ENCODE measurements around the gene CYTH1.
"Not testable (repeated sequence)": the region's sequence is repeated elsewhere in the genome, so short reads cannot be mapped to it uniquely, and the experiment has no call there.

The CYTH1 gene

DNA sequence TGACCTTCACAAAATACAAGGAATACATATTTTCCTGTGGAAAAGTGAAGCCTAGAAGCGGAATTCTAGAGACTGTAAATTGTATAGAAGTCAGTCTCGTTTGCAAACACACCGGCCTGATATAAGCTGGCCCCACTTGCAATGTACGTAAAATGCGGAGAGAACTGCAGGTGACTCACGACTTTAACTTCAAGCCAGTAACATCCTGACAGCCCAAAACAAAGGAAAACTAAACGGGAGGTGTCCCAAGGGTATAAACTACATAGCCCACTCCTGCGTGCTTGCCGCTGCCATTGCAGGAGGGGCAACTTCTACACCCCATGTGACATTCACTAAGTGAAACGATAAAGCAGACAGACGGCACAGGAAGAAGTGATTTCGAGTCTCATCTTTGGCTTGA, 101.6 kb downstream of the CYTH1 start:
- H3K27ac ChIP-seq: no peak overlapping the region
- H3K4me3 ChIP-seq: no peak overlapping the region

DNA sequence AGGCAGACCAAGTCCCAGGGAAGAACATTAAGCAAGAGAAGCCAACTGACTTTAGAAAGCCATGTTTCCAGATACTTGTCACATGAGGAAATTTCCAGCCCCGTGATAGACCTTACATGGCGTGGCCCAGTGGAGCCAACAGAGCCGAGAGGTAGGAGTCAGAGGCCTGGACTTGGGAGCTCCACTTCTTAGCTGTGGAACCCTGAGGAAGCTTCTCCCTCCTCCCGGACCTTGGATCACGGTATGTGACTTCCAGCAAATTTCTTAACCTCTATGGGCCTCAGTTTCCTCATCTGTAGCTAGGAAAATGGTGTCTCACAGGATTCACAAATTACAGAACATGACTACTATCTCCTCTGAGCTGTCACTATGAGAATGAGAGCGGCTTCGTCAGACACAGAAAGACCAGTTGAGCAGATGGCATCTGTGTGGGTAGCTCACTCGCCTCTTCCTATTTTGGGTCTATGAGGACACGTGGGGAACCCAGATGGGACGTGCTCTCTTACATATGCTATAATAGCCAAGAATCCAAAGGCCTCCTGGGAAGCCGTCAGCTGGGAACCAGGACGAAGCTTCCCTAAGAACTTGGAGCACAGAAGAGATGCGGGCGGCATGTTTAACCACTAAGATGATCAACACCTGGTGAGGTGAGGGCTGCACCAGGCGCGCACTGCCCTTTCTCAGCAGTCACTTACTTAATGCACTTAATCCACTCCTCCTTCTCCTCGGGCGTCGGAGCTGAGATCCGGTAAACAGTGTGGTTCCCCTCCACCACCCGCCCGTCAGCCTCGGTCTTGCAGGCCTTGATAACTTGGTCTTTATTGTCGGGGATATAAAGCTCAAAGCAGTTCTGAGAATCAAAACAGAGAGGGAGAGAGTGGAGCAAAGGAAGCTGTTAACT, 102.3 kb downstream of the CYTH1 start:
- Histone ChIP-seq H3K27ac (no peak overlapping the region), H3K4me3 (no peak overlapping the region)

- no peak overlapping the region for H3K4me3 ChIP-seq
- no peak overlapping the region for H3K27ac ChIP-seq
These were observed 103.4 kb downstream of the CYTH1 start for GRCh38 chr17:78678711-78679110.

GRCh38 chr17:78678222-78678557, 103.9 kb downstream of the CYTH1 start:
- Histone ChIP-seq H3K4me3 (no peak overlapping the region), H3K27ac (no peak overlapping the region)

DNA sequence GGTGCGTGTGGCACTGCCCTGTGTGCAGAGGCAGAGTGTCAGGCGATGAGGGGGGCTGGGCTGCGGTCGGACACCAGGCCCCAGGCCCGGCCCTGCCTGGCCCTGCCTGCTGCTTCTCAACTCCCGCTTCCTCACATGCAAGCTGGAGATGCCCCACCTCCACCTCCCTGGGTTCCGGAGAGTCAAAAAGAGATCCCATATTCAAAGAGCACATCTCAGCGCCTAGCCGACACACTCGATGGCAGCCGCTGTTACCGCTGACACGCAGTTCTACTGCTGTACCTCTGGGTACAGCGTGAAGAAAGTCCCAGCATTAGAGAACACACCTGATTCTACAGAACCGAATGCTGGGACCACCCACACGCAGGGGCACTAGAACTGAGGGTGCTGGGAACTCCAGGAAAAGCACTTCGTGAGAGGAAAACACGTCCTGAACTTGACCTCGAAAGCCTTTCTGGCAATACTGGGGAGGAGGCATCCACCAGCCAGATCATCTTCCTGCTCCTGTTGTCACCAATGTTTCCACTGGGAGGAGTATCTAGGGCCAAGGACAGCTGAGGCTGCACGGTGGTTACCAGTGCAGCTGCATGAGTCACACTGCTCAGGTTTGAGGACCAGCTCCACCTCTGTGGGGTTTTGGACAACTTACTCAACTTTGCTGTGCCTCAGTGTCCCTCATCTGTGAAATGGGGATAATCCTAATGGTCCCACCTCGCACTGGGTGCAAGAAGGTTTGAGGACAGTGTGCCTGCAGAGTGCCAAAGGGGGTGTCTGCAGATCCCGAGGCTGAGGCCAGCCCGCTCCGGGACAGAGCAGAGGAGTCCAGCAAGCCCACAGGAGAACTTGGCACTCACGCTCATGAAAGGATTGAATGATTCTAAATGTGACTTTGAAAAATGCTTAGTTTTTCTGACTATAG, 104.5 kb downstream of the CYTH1 start:
- H3K4me3 ChIP-seq: no peak overlapping the region

DNA sequence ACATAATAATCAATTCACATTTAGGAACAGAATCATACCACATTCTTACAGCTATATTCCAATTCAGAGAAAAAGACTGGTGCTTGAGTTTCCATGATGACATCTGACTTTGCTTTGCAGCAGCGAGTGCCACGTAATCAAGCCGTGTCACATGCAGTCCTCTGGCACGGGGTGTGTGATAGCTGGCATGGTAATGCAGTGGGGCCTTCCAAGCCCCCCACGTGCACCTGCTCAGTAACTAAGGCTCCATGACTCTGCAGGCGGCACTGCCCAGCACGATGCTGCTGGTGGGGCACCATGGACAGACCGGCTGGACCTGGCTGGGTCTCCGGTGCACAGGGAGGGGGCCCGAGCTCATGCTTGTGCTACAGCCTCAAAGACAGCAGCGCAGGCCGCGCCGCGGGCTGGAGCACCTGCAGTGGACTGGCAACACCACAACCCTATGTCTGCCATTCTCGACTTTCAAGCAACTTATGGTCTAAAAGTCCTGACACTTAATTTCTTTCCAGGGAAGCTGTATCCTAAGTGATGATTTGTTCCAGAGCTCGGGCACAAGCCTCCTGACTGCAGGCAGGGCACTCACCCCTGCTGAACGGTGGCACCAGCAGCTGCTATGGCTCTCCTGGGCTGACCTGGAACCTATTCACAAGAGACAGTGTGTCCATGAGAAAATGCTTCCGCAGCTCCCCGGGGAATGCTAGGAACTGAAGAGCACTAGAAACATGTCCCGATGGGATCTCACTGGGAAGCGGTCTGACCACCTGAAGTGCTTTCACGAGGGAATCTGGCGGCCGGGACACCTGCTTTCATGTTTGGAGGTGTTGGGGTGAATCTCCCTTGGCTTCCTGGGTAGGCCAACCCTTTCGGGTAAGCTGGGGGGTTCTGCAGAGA, 105.4 kb downstream of the CYTH1 start:
- H3K27ac ChIP-seq: no peak overlapping the region
- H3K4me3 ChIP-seq: no peak overlapping the region

More for the DNA sequence above, 104.5 kb downstream of the CYTH1 start:
- no peak overlapping the region for H3K27ac ChIP-seq

DNA sequence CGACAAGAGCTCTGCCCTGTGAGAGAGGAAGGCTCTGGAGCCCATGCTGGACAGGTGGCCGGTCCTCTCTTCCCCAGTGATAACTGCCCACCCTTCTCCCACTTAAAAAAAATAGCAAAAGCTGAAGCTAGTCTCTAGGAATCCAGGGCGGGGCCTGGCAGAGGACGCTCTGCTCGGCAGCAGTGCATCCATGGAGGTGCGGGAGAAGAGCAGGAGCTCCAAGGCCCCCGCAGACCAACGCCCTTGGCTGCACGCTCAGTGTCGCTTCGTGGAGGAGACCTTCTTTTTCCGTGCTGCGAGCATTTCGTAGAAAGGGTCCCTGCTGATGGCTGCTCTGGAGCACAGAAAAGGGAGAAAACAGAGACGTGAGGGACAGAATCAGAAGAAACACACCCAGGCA, 106.2 kb downstream of the CYTH1 start:
- no peak overlapping the region for H3K27ac ChIP-seq

GRCh38 chr17:78675316-78675616, 106.8 kb downstream of the CYTH1 start:
- no peak overlapping the region for H3K4me3 ChIP-seq
- no peak overlapping the region for H3K27ac ChIP-seq

More for the DNA sequence above, 106.2 kb downstream of the CYTH1 start:
- H3K4me3 ChIP-seq: no peak overlapping the region

DNA sequence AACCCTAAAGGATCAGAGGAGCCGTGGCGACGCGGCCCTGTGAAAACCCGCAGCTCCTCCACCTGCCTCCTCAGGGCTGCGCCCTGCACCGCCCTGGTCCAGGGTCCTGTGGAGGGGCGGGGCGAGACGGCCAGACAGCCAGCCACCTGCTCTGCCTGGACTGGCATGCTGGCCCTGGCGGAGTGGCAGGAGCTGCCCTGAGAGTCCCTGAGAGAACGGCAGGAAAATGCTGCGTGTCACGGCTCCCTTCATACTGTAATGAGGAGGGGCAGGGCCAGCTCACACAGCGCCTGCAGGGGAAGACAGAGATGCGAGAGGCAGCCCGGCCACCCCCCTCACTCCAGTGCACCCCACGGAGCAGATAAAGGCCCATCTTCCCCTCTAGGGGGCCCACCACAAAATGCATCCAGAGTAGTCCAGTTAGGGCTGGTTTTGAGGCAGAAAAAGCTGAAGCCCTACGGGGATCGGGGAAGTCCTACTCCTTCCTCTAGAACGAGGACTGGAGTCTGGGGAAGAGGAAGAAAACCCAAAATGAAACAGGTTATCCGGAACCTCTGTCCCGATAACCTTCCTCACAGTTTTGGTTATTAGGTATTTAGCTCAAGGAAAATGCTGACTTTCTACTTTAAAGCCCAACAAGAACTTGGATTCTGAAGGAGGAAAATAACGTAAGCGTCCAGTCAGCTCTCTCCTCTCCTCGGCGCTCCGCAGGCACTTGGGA, 107.3 kb downstream of the CYTH1 start:
- H3K4me3 ChIP-seq: no peak overlapping the region
- peak overlapping the region in 3 of 21 experiments; percentile 3 to 21 (median 6) for H3K27ac ChIP-seq

DNA sequence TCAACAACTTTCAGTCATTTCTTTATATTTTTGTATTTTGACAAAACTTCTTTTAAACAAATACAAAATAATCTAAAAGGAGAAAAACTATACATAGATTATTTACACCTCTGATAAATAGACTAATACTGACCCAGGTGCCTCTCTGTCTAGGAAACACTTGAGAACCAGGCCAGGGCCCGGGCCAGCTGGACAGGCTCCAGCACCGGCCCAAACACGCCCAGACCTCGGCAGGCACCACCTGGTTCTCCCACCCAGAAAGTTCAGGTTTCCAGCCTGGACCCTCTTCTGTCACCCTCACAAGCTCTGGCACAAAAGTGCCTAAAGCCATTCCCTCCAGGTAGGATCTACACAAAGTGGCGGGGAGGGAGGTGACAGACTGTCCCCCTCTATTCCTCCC, 107.9 kb downstream of the CYTH1 start:
- no peak overlapping the region for H3K4me3 ChIP-seq
- peak overlapping the region in 4 of 21 experiments; percentile 3 to 37 (median 14) for H3K27ac ChIP-seq

- peak overlapping the region in 5 of 21 experiments; percentile 37 to 61 (median 45) for H3K27ac ChIP-seq
These were observed 108.7 kb downstream of the CYTH1 start for GRCh38 chr17:78673395-78673794.

GRCh38 chr17:78672871-78673371, 109.2 kb downstream of the CYTH1 start:
- peak overlapping the region in 6 of 21 experiments; percentile 37 to 61 (median 48) for H3K27ac ChIP-seq
- no peak overlapping the region for H3K4me3 ChIP-seq

More at GRCh38 chr17:78673395-78673794, 108.7 kb downstream of the CYTH1 start:
- no peak overlapping the region for H3K4me3 ChIP-seq

DNA sequence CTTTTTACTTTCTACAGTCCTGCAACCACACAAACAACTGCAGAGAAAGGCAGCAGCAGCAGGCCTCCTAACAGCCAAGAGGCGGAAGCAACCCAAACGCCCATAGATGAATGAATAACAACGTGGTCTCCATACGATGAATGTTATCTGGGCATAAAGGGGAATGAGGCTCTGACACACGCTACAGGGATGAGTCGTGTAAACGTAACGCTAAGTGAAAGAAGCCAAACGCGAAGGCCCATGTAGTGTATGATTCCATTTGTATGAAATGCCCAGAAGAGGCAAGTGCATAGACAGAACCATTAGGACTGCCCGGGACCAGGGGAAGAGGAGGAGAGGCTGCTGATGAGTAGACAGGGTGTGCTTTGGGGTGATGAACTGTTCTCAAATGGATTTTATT, 110.1 kb downstream of the CYTH1 start:
- no peak overlapping the region for H3K4me3 ChIP-seq
- peak overlapping the region in 3 of 21 experiments; percentile 50 to 56 (median 51) for H3K27ac ChIP-seq

DNA sequence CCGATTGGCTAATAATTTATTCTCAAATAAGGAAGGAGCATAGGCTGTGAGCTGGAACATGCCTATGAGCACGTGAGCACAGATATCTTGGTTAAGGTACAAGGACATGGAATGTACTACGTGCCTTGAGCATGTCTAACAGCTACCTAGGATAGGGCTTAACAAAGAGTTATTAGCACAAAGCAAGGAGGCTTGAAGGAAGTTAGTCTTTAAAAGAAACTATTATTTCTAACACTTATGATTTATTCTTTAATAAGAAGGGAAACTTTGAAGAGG, 110.4 kb downstream of the CYTH1 start:
- not testable (repeated sequence) for H3K4me3 ChIP-seq
- H3K27ac ChIP-seq: peak overlapping the region in 1 of 21 experiments; percentile 50

DNA sequence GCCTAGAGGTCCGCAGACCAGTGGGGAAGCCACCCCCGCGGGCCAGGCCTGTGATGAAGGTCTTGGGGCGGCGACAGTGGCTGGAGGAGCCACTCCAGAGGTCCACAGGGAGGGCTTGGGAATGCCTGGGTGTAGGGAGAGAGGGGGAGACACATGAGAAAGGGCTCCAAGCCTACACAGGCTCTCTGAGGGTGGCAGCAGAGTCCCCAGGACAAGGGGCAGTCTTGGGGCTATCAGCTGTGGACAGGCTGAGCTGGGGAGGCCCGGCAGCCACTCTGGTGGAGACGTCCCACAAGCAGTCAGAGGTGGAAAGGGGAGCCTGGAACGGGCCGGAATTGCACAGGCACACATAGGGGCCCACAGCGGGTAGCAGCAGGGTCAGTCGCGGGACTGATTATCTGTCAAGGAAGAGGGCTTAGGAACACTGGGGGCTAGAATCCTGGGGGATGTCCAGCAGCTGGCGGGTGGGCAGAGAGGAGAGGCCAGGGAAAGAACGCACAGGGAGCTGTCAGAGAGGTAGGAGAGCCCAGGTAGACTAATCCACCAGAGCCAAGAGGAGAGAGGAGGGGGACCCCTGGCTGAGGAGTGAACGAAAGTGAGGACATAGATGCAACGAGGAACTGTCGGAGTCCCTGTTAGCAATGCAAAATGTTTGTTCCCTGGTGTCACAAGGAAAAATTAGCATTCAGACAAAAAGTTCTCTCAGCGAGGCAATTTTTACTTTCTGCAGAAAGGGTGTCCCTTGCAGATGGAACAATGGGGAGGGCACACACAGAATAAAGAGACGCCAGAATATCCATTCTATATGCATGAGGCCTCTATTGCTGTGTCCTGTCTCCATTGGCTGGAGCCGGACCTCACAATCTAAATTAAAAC, 111.0 kb downstream of the CYTH1 start:
- no peak overlapping the region for H3K4me3 ChIP-seq
- peak overlapping the region in 2 of 21 experiments; percentile 12 to 33 for H3K27ac ChIP-seq

- H3K27ac ChIP-seq: peak overlapping the region in 4 of 21 experiments; percentile 4 to 38 (median 26)
- no peak overlapping the region for H3K4me3 ChIP-seq
These were observed 112.0 kb downstream of the CYTH1 start for GRCh38 chr17:78669975-78670518.

DNA sequence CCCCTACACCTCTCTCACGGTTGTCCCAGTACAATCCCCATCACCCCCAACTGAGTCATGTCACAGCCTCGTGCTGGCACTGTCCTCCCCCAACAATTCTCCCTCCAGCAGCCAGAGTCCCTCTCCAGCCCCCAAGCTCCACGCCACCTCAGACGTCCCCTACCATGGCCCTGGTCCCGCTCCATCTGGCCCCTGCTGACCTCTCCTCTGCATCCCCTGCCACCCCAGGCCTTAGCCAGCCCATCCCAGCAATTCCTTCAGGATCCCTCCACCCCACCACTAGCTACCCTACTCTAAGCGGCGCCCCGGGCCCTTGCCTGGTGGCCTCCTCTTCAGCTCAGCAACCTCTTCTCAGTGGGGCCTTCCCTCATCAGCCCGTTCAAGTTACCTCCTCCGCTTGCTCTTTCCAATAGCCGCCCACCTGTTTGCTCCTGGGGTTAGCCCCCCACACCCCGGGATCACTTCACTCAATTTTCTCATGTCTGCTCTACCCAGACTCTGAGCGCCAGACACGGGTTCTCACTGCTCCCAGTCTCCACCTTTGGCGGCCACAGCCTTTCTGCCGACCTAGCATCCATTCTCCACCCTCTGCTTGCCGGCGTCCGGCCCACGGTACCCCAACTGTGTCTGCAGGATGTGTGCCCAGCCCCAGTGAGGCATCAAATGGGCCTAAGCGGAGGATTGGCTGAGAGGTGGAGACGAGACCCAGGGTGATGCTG, 112.7 kb downstream of the CYTH1 start:
- peak overlapping the region in 2 of 21 experiments; percentile 4 to 38 for H3K27ac ChIP-seq
- H3K4me3 ChIP-seq: no peak overlapping the region

All from skin epidermis (tissue), 12 donors.